ENCODE results near the gene MLANA.
"Not testable (repeated sequence)": the region's sequence is repeated elsewhere in the genome, so short reads cannot be mapped to it uniquely, and the experiment has no call there.

MLANA gene

GRCh38 chr9:5870691-5871090 lies 20.0 kb upstream of the MLANA start:
- no peak for DNase-seq

GRCh38 chr9:5871785-5872184 lies 18.9 kb upstream of the MLANA start:
- no peak for DNase-seq

GRCh38 chr9:5872511-5872910 lies 18.2 kb upstream of the MLANA start:
- DNase-seq: no peak

GRCh38 chr9:5873439-5873838 lies 17.2 kb upstream of the MLANA start:
- DNase-seq: no peak

- DNase-seq: no peak
Measured at GRCh38 chr9:5874048-5874447, 16.6 kb upstream of the MLANA start.

GRCh38 chr9:5876026-5876425 lies 14.7 kb upstream of the MLANA start:
- DNase-seq: no peak

GRCh38 chr9:5876711-5877110 lies 14.0 kb upstream of the MLANA start:
- DNase-seq: no peak

GRCh38 chr9:5879419-5880181 lies 11.1 kb upstream of the MLANA start:
- DNase-seq: no peak

GRCh38 chr9:5882244-5883012 lies 8.3 kb upstream of the MLANA start:
- not testable (repeated sequence) for DNase-seq

- no peak for DNase-seq
Measured at GRCh38 chr9:5884191-5884590, 6.5 kb upstream of the MLANA start.

GRCh38 chr9:5886114-5886939 lies 4.4 kb upstream of the MLANA start:
- no peak for DNase-seq

- DNase-seq: no peak
Measured at GRCh38 chr9:5892456-5893133, 1.9 kb downstream of the MLANA start.

- DNase-seq: no peak
Measured at GRCh38 chr9:5893134-5893505, 2.4 kb downstream of the MLANA start.

- no peak for DNase-seq
Measured at GRCh38 chr9:5893591-5894236, 3.0 kb downstream of the MLANA start.

- DNase-seq: no peak
Measured at GRCh38 chr9:5894237-5894959, 3.7 kb downstream of the MLANA start.

GRCh38 chr9:5895782-5896181 lies 5.1 kb downstream of the MLANA start:
- DNase-seq: no peak

- no peak for DNase-seq
Measured at GRCh38 chr9:5896863-5897262, 6.2 kb downstream of the MLANA start.

GRCh38 chr9:5897851-5898250 lies 7.2 kb downstream of the MLANA start:
- DNase-seq: no peak

- DNase-seq: no peak
Measured at GRCh38 chr9:5899292-5899691, 8.6 kb downstream of the MLANA start.

- DNase-seq: no peak
Measured at GRCh38 chr9:5900622-5901021, 9.9 kb downstream of the MLANA start.

GRCh38 chr9:5902377-5902776 lies 11.7 kb downstream of the MLANA start:
- no peak for DNase-seq

GRCh38 chr9:5908918-5909317 lies 18.2 kb downstream of the MLANA start:
- DNase-seq: no peak

Data from NCI-H2171 (cell line).